Measurements from ENCODE around the gene DIAPH3. TPM values are rescaled to one million over a fixed set of nuclear protein-coding genes. Genes with fewer than 3 reads are reported as not detected.

Gene DIAPH3
- total and polyA plus RNA-seq, 4 donors: 0.35 to 6.7 (median 1.1) TPM

DNA sequence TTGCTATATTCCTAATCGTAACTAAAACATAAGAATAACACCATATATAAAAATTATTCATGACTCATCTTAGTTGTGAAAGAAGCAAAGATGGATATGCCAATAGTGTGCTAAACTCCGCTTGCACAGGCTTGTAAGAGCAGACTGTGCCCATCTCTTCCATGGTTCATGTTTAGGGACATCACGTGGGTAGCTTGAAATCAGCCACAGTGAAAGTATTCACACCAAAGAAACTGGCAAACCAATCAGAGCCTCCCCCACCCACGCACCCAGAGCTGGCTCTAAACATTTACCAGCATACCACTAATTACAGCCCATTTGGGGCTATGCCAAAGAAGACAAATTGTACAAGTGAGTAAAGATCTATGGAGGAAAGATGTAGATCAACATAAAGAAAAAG lies 147.5 kb downstream of the DIAPH3 start:
- DNase-seq (no peak), ATAC-seq (ENCODE audit: insufficient read depth, low FRiP score) (no peak)
- no peaks in the 10 kb centered on the region for H3K27me3 ChIP-seq (ENCODE audit: control insufficient read depth in 3 of 3, insufficient read depth in 3 of 3, low read length in 2 of 3)
- H3K9ac ChIP-seq (ENCODE audit: insufficient read depth in 1 of 2, low read length in 2 of 2): no peak overlapping the region
- H3K36me3 ChIP-seq (ENCODE audit: control insufficient read depth in 4 of 4, insufficient read depth in 4 of 4, low read length in 4 of 4): no peaks in the 10 kb centered on the region
- H3K9me3 ChIP-seq (ENCODE audit: control insufficient read depth in 4 of 4, insufficient read depth in 3 of 4, low read length in 3 of 4): no peaks in the 10 kb centered on the region
- H3K4me3 ChIP-seq: no peak overlapping the region
- 95 to 97% methylated on average over 4 of the region's 4 CpGs for WGBS, 2 donors
- no peak overlapping the region for H3K27ac ChIP-seq (ENCODE audit: low read depth in 1 of 2, low read length in 1 of 2)
- no peak for TF ChIP-seq CTCF (IDR thresholded peaks at IDR 0.05; ENCODE audit: control extremely low read depth, extremely low read depth)
- H3K4me1 ChIP-seq (ENCODE audit: control insufficient read depth in 5 of 5, insufficient read depth in 5 of 5, low read length in 5 of 5): no peaks in the 10 kb centered on the region

DNA sequence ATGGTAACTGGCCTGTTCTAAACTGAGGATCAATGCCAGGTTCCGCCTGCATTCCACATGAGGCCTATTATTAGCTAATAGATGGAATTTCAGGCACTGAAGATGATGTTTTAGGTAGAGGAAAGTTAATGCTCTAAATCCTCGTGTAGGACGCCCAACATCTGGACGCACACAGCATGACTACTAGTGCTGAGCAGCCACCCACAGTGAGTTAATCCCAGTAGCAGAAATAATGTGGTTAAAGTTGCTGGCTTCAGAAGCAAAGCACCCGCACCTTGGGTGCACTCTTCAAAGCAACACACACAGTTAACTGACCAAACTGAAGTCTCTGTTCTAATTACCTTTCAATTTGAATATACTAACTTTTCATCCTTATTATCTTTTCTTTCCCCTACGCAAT lies 150.6 kb downstream of the DIAPH3 start:
- Histone ChIP-seq H3K27me3 (ENCODE audit: control insufficient read depth in 3 of 3, insufficient read depth in 3 of 3, low read length in 2 of 3) (no peaks in the 10 kb centered on the region), H3K4me1 (ENCODE audit: control insufficient read depth in 5 of 5, insufficient read depth in 5 of 5, low read length in 5 of 5) (peaks cover 0 to 2% (median 0%) of the 10 kb centered on the region in 5 donors), H3K4me3 (no peak overlapping the region), H3K9ac (ENCODE audit: insufficient read depth in 1 of 2, low read length in 2 of 2) (no peak overlapping the region), H3K9me3 (ENCODE audit: control insufficient read depth in 4 of 4, insufficient read depth in 3 of 4, low read length in 3 of 4) (no peaks in the 10 kb centered on the region), H3K27ac (ENCODE audit: low read depth in 1 of 2, low read length in 1 of 2) (no peak overlapping the region), H3K36me3 (ENCODE audit: control insufficient read depth in 4 of 4, insufficient read depth in 4 of 4, low read length in 4 of 4) (no peaks in the 10 kb centered on the region)
- whole genome bisulfite sequencing, 2 donors: 95 to 98% methylated on average over 6 of the region's 6 CpGs
- TF ChIP-seq CTCF (IDR thresholded peaks at IDR 0.05; ENCODE audit: control extremely low read depth, extremely low read depth): no peak
- ATAC-seq (ENCODE audit: insufficient read depth, low FRiP score) (no peak), DNase-seq (no peak)

GRCh38 chr13:60012488-60012887 lies 151.2 kb downstream of the DIAPH3 start:
- 72 to 88% methylated on average over 1 of the region's 1 CpG for WGBS, 2 donors
- H3K9ac ChIP-seq (ENCODE audit: insufficient read depth in 1 of 2, low read length in 2 of 2): no peak overlapping the region
- no peaks in the 10 kb centered on the region for H3K27me3 ChIP-seq (ENCODE audit: control insufficient read depth in 3 of 3, insufficient read depth in 3 of 3, low read length in 2 of 3)
- H3K36me3 ChIP-seq (ENCODE audit: control insufficient read depth in 4 of 4, insufficient read depth in 4 of 4, low read length in 4 of 4): no peaks in the 10 kb centered on the region
- ATAC-seq (ENCODE audit: insufficient read depth, low FRiP score): peak; percentile 58
- H3K27ac ChIP-seq (ENCODE audit: low read depth in 1 of 2, low read length in 1 of 2): no peak overlapping the region
- DNase-seq: no peak
- H3K4me3 ChIP-seq: no peak overlapping the region
- peaks cover 0 to 2% (median 0%) of the 10 kb centered on the region in 5 donors for H3K4me1 ChIP-seq (ENCODE audit: control insufficient read depth in 5 of 5, insufficient read depth in 5 of 5, low read length in 5 of 5)
- no peak for TF ChIP-seq CTCF (IDR thresholded peaks at IDR 0.05; ENCODE audit: control extremely low read depth, extremely low read depth)
- H3K9me3 ChIP-seq (ENCODE audit: control insufficient read depth in 4 of 4, insufficient read depth in 3 of 4, low read length in 3 of 4): no peaks in the 10 kb centered on the region
